Parathyroid adenoma (tissue), 2 donors: ENCODE measurements around the gene GALNT17.

ENCODE experiments used
- H2AFZ ChIP-seq: fragments of 300-600 bp; sonication (generic); one replicate; pipeline ENCODE4 v1.7.0; 2017; ENCODE audit warnings: antibody characterized with exemption, mild to moderate bottlenecking
- H3K27ac ChIP-seq: fragments of 300-600 bp; sonication (generic); one replicate; pipeline ENCODE4 v1.7.0; 2017
- H3K27me3 ChIP-seq: fragments of 300-600 bp; sonication (generic); one replicate; pipeline ENCODE4 v1.7.0; 2017; ENCODE audit warnings: low read length; ENCODE audit not compliant: control insufficient read depth, insufficient read depth
- H3K36me3 ChIP-seq: fragments of 300-600 bp; sonication (generic); one replicate; pipeline ENCODE4 v1.7.0; 2017; ENCODE audit warnings: low read length; ENCODE audit not compliant: control insufficient read depth, insufficient read depth
- H3K4me1 ChIP-seq: fragments of 300-600 bp; sonication (generic); one replicate; pipeline ENCODE4 v1.7.0; 2017; ENCODE audit warnings: control low read depth
- H3K4me2 ChIP-seq: fragments of 300-600 bp; sonication (generic); one replicate; pipeline ENCODE4 v1.7.0; 2017; ENCODE audit warnings: low read length
- H3K4me3 ChIP-seq: fragments of 300-600 bp; sonication (generic); one replicate; pipeline ENCODE4 v1.7.0; 2017; ENCODE audit warnings: low read depth, low read length
- H3K79me2 ChIP-seq: fragments of 300-600 bp; sonication (generic); one replicate; pipeline ENCODE4 v1.7.0; 2017; ENCODE audit warnings: control low read depth
- H3K9ac ChIP-seq: fragments of 300-600 bp; sonication (generic); one replicate; pipeline ENCODE4 v1.7.0; 2017; ENCODE audit warnings: mild to moderate bottlenecking
- H3K9me3 ChIP-seq: fragments of 300-600 bp; sonication (generic); one replicate; pipeline ENCODE4 v1.7.0; 2017; ENCODE audit warnings: low read length; ENCODE audit not compliant: control insufficient read depth
- CTCF ChIP-seq: fragments of 300-600 bp; sonication (generic); IDR thresholded peaks from one replicate; pipeline ENCODE4 v1.7.0; 2017; ENCODE audit warnings: antibody characterized with exemption, mild to moderate bottlenecking
- donor health status: primary hyperparathyroidism.

The GALNT17 gene

GRCh38 chr7:71402684-71403083 is 270.7 kb downstream of the GALNT17 start:
- no peak overlapping the region for H3K9ac ChIP-seq
- H3K79me2 ChIP-seq: no peaks in the 10 kb centered on the region
- H3K27ac ChIP-seq: no peak overlapping the region
- H2AFZ ChIP-seq: no peak overlapping the region
- no peaks in the 10 kb centered on the region for H3K27me3 ChIP-seq
- TF ChIP-seq CTCF: no peak
- no peaks in the 10 kb centered on the region for H3K9me3 ChIP-seq
- no peak overlapping the region for H3K4me2 ChIP-seq
- H3K4me1 ChIP-seq: no peaks in the 10 kb centered on the region
- no peak overlapping the region for H3K4me3 ChIP-seq
- no peaks in the 10 kb centered on the region for H3K36me3 ChIP-seq

GRCh38 chr7:71403202-71403946 is 271.4 kb downstream of the GALNT17 start:
- H3K36me3 ChIP-seq: no peaks in the 10 kb centered on the region
- H3K27me3 ChIP-seq: no peaks in the 10 kb centered on the region
- H3K79me2 ChIP-seq: no peaks in the 10 kb centered on the region
- H3K4me1 ChIP-seq: no peaks in the 10 kb centered on the region
- TF ChIP-seq CTCF: no peak
- no peak overlapping the region for H3K4me3 ChIP-seq
- no peaks in the 10 kb centered on the region for H3K9me3 ChIP-seq
- H2AFZ ChIP-seq: no peak overlapping the region
- no peak overlapping the region for H3K9ac ChIP-seq
- H3K27ac ChIP-seq: no peak overlapping the region
- H3K4me2 ChIP-seq: no peak overlapping the region

GRCh38 chr7:71404726-71405345 is 272.9 kb downstream of the GALNT17 start:
- no peak overlapping the region for H3K9ac ChIP-seq

GRCh38 chr7:71408271-71408670 is 276.3 kb downstream of the GALNT17 start:
- Histone ChIP-seq H3K79me2 (no peaks in the 10 kb centered on the region), H3K9me3 (no peaks in the 10 kb centered on the region), H3K4me2 (no peak overlapping the region), H3K4me3 (no peak overlapping the region), H3K4me1 (no peaks in the 10 kb centered on the region), H3K27me3 (no peaks in the 10 kb centered on the region), H3K9ac (no peak overlapping the region), H2AFZ (no peak overlapping the region), H3K27ac (no peak overlapping the region), H3K36me3 (no peaks in the 10 kb centered on the region)
- TF ChIP-seq CTCF: no peak

More at GRCh38 chr7:71404726-71405345, 272.9 kb downstream of the GALNT17 start:
- no peaks in the 10 kb centered on the region for H3K27me3 ChIP-seq
- TF ChIP-seq CTCF: no peak
- H3K4me3 ChIP-seq: no peak overlapping the region
- H3K4me1 ChIP-seq: no peaks in the 10 kb centered on the region
- H3K27ac ChIP-seq: no peak overlapping the region
- H3K79me2 ChIP-seq: no peaks in the 10 kb centered on the region
- no peaks in the 10 kb centered on the region for H3K9me3 ChIP-seq
- H3K4me2 ChIP-seq: no peak overlapping the region
- no peaks in the 10 kb centered on the region for H3K36me3 ChIP-seq
- no peak overlapping the region for H2AFZ ChIP-seq
